HG03432 (cell line): ENCODE data around the gene ATP5MG.
"Not testable (repeated sequence)": the region's sequence is repeated elsewhere in the genome, so short reads cannot be mapped to it uniquely, and the experiment has no call there.

Experiments
- ATAC-seq: cut with Tn5 transposase; IDR thresholded peaks from one replicate; pipeline ENCODE4 v1.9.1; 2021; ENCODE audit warnings: mild to moderate bottlenecking, moderate library complexity; ENCODE audit not compliant: unreplicated experiment

The ATP5MG gene

DNA sequence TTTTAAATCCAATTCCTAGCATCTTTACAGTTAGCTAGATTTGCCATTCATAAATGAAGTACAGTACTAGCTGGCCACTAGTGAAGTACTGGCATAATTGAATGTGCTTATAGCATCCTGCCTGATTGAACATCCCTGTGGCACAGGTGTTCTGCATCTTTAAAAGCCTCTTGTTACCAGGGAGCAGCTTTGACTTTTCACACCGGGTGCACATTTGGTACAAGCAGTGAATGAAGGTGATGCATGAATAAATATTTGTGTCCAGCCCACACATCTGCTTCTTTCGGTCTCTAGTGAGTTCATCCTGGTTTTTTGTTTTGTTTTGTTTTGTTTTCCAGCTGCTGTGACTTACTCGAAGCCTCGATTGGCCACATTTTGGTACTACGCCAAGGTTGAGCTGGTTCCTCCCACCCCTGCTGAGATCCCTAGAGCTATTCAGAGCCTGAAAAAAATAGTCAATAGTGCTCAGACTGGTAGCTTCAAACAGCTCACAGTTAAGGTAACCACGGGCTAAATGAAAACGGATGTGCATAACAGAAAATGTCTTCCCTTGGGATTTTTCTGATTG, 5.3 kb downstream of the ATP5MG start:
- ATAC-seq = no peak

DNA sequence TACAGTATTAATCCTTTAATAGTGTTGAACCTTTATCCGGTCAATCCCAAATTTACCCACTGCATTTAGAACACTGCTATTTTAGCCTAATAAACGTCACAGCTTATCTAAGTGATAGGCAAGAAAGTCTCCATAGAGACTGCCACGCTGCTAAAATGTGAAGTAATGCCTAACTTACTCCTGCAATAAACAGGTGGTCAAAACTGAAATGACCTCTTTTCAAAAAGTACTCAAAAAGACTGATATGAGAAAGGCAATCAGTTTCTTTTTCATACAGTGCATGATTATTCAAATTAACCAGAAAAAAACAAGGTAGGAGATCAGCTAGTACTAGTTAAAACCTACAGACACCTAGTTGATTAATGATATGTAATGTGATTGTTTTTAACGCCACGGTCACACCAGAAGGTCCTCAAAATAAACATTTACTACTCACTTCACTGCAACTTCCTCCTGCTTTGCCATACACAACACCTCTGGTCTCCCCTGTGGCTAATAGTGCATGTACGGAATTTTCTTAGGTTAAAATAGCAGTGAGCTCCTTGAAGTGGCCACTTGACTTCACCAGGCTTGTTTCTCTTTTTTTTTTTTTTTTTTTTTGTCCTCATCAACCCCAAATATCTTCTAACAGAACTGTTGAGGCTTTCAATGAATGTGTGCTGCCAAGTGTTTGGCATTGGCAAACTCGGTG, 8.8 kb downstream of the ATP5MG start:
- no peak for ATAC-seq

DNA sequence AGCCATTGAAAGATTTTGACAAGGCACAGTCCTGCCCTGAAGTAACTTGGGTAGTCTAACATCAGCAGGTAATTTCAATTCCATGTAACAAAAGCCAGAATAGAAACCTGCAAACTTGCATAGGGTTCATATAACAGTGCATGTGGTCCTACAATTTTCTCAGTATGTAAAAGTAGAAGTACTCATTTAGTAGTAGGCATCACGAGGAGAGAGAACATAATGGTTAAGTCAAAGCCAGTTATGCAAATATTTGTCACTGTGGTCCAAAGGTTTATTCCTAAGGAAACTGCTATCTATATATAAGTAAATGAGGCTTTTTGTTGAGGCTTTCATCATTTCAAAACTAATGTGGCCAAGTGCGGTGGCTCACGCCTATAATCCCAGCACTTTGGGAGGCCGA, 10.1 kb downstream of the ATP5MG start:
- no peak for ATAC-seq

DNA sequence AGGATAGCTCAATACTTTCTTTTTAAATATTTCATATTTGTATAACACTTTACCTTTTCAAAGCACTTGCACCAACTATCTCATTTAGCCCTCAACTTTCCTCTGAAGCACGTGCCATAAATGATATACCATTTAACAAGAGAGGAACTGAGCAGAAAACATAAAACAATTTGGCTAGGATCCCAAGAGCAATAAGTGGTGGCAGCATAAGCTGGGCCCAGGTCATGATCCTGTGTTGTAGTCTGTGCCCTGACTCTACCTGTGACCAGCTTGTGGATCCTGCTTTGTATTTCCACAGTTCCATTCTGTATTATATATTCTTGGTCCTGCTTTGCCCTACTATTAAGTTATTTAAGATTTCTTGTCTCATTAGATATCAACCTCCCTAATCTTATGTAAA, 11.5 kb downstream of the ATP5MG start:
- no peak for ATAC-seq

DNA sequence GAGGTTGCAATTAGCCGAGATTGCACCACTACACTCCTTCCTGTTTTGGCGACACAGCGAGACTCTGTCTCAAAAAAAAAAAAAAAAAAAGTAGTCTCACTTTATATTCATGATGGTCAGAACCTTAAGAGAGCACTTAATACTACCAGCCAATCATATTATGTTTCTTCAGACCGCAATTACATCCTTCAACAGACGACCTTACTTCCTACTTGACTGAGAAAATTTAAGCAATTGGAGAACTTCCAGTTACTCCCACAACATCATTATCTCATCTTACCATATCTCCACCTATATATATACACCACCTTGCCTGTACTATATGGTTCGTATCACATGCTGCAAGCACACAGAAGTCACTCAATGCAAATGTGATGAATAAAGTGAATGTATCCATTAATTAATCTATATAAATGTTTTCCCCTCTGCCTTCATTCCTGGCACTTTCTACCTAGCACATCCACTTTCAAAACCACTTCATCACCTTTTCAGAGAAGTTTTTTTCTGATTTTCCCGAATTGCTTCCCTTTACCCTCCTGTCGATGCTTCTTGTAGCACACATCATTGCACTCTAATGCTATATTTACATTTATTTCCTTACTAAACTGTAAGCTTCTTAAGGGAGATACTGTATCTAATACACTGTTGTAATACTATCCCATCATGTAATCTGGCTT, 13.8 kb downstream of the ATP5MG start:
- ATAC-seq = no peak

DNA sequence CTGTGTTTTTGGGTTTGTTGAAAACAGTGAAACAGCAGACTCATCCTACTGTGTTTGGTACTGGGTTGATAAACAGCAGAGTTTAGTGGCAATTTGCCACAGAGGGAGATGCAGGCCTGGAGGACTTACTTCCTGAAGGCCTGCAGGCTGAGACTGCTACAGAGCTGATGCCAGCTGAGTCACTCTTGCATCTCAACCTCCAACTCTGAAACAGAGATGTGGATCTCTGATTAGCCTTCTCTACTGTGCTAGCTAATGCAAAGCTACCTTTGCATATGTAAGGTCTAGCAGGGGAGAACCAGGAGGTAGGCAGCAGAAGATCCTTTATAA, 14.3 kb downstream of the ATP5MG start:
- ATAC-seq = no peak

DNA sequence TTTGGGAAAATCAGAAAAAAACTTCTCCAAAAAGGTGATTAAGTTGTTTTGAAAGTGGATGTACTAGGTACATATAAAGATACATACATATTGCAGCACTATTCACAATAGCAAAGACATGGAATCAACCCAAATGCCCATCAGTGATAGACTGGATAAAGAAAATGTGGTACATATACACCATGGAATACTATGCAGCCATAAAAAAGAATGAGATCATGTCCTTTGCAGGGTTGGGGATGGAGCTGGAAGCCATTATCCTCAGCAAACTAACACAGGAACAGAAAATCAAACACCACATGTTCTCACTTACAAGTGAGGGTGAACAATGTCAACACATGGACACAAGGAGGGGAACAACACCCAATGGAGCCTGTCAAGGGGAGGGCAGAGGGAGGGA, 15.5 kb downstream of the ATP5MG start:
- ATAC-seq = not testable (repeated sequence)

DNA sequence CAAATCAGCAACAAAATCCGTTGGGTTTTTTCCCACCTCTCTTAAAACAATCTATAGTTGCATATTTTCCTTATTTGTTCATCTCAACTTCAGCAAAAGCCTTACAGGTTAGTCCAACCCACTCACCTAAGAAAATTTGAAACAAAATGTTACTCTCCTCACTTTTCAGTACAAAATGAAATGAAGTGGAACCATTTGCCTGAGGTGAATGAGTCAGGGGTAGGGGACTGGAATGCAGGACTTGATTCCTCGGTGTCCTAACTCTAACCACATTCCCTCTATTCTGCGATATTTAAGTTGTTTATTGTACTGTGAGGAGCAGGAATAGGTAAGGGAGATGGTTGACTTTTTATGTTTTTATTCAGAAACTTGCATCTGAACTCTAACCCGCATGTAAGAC, 16.4 kb downstream of the ATP5MG start:
- no peak for ATAC-seq

DNA sequence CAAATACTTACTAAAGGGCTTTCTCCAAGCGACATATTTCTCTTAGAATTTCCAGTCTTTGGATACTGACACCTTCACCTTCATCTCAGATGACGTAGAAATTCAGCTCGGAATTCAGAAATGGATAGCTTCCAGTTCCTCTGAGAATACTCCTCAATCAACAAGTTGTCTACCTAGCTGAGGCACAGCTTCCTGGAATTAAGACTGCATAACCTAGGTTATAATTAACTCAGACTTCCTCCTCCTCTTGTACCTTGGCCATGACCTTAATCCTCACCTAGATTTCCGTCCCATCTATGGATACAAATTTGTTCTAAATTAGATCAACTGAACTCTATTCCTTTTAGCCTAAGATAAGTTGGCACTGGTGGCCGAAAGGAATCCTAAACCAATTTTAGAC, 17.4 kb downstream of the ATP5MG start:
- no peak for ATAC-seq

DNA sequence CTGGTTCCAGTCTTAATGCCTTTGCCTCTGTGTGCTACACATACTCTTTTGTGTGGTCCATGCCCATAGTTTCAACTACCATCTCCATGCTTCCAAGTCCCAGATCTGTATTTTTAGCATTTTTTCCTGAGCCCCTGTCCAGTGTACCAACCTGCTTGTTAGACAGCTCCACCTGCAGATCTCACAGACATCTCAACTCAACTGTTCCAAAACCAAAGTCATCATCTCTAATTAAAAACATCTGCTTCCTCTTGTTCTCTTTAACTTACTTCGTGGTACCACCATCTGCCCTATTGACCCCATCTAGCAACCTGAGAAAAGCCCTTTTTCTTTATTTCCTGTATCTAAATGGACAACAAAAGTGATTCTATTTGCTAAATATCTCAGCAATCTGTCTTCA, 26.3 kb downstream of the ATP5MG start:
- no peak for ATAC-seq

DNA sequence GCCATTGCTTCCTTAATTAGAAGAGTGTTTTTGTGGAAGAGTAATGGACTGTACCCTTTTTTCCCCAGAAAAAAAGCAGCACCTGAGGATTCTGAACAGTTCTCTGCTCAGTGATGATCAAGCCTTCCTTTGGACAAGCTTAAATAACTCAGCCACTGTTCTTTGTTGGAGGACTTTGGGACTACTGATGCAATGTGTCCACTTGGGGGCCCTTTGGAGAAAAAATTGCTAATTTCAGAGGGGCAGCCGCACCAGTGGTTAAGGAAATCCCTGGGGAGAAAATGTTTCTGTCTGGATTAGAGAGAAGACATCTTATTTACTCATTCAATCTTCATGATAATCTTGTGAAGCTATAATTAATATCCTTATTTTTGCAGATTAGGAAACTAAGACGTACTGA, 29.6 kb downstream of the ATP5MG start:
- ATAC-seq = no peak

DNA sequence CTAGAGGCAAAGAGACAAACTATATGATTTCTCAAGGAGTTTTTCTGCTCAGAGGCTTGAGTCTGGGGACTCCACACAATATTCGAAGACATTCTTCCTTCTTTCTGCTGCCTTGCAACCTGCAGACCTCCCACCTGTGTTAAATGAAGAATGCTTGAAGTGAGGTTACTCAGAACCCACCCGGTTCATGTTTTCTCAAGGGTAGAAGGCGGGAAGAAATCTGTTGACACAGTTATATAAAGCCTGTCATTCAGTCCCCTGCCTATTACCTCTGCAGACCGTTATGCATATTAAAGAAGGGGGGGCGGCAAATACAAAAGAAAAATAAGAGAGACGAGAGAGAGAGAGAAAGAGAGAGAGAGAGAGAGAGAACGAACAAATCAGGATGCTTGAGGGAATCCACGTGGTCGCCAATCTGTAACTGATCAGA, 32.7 kb downstream of the ATP5MG start:
- ATAC-seq = no peak

DNA sequence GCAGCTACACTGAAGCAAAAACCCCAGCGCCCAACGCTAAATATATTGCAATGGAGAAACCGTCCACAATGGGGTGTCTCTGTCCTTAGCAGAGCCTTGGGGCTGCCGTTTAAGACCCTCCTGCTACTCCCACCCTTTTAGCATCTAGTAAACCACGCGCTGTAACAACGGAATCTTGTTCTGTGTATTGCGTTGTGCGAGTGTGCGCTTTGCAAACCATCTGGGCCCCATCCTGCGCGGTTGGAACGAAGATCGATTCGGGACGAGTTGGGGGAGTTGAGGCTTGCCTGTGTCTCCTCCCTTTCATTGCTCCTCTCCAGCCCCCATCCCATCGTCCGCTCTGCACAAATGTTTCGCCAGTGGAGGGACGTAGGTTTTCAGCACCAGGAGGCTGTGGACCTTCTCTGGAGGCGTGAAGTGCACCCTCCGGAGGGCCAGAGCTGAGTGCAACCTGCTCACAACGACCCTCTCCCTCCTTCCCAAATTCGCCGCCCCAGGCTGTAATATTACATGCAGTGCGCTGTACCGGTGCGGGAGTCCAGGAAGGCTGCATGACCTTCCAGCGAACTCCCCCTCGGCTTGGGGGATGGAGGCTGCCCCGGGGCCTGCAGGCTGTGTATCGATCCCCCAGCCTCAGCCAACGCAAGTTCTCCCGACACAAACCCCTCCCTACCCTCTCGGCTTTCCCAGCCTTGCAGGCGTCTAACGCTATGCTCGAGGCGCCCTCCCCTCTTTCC, 33.3 kb downstream of the ATP5MG start:
- no peak for ATAC-seq

DNA sequence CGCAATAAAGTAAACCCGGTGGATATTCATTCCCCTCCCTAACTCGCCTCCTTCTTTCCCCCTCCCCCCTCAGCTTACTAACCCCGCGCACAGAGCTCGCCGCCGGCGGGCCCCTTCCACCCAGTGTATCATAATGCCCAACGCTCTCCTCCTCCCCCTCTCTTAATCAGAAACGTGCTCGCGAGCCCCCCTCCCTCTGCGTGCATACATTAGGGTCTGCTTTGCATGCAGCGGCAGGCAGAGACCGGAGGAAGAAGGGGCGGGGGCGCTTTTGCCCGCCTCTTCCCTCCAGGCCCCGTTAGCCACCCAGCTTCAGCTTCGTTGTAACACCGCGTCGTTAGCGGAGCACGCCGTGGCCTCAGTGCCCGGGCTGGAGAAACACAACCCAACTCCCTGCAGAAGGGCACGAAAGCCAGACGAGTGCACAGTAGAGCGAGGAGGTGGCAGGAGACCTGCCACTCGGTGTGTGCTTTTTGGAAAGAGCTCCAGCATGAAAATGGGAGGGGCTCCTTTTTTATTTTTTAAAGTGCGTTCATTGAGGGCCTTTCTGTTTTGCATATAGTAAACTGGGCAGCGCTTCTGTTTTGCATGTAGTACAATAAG, 34.0 kb downstream of the ATP5MG start:
- ATAC-seq = peak; percentile 25

DNA sequence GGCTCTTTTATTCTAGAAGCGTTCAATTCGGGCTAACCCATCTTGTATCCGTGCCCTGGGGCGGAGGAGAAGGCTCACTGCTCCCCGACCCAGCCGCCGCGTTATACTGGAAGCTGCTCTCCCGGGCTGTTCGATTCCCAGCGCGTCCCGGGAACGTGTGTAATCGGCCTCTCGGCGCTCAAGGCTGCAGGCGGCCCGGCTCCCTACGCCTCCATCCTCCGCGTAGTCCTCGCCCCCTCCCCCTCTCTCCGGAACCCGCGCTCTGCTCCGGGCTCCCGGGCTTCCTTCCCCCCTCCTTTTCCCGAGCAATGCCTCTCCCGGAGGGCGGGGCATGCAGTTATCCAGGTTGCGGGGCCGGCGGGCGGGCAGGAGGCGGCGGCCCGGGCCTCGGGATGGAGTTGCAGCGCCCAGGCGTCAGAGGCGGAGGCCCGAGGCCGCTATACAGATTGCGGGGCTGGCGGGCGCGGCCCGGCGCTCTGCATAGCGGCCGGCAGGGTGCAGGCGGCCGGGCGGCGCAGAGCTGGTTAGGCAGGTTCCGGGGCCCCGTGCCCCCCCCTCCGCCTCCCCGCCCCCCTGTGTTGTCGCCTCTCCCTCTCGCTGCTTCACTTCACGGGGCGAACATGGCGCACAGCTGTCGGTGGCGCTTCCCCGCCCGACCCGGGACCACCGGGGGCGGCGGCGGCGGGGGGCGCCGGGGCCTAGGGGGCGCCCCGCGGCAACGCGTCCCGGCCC, 34.7 kb downstream of the ATP5MG start, which contains the start of gene KMT2A:
KMT2A (plus strand) TSS at position 600 of the 732 bp plus-strand sequence; CDS start at position 621, 21 bp downstream.
- ATAC-seq = peak; percentile 60

DNA sequence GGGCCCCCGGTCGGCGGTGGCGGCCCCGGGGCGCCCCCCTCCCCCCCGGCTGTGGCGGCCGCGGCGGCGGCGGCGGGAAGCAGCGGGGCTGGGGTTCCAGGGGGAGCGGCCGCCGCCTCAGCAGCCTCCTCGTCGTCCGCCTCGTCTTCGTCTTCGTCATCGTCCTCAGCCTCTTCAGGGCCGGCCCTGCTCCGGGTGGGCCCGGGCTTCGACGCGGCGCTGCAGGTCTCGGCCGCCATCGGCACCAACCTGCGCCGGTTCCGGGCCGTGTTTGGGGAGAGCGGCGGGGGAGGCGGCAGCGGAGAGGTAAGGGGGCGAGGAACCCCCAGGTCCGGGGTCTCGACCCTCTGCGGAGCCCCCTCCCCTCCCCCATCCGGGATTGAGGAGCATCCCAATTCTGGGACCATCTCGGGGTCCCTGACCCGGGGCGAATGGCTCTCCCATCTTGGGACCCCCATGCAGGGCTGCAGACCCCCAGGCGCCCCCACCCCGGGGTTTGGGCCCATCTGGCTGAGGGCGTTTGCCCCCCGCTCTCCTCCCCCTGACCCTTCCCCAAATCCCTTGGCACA, 35.3 kb downstream of the ATP5MG start:
- peak; percentile 18 for ATAC-seq

DNA sequence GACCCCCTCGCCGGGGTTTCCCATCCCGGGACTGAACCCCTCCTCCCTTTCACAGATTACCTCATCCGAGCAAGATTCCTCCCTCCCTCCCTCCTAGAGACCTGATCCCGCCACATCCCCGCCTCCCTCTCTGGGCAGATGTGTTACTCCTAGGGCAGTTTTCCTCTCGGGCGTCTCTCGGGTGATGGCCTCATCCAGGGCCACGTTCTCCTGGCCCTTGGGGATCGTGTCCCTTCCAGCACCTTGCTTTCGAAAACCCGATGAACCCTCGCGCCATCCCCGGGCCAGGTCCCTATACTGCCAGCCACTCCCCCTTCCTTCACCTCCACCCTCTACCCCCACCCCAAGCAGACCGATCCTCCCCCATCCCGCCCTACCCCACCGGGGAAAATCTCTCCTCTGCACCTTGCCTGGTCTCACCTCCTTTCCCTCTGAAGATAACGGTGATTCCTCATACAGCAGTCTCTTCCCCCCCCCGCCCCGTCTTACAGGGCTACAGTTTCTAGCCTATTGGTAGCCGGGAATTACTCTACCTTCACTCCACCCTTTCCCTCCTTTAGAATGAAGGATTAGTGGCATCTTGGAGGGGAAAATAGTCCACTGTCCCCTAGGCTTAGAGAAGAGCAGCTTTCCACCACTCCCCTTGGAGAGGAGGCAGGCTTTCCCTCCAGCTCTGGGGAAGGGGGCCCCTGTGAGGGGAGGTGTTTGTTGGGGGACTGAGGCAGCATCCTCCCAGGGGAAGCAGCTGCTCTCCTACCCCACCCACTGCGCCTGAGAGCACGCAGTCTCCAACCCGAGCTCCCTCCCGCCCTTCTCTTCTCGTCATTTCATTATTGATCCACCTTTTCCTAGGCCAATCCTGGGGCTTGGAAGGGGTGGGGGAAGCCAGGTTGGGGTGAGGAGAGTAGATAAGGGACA, 36.1 kb downstream of the ATP5MG start:
- ATAC-seq = no peak

DNA sequence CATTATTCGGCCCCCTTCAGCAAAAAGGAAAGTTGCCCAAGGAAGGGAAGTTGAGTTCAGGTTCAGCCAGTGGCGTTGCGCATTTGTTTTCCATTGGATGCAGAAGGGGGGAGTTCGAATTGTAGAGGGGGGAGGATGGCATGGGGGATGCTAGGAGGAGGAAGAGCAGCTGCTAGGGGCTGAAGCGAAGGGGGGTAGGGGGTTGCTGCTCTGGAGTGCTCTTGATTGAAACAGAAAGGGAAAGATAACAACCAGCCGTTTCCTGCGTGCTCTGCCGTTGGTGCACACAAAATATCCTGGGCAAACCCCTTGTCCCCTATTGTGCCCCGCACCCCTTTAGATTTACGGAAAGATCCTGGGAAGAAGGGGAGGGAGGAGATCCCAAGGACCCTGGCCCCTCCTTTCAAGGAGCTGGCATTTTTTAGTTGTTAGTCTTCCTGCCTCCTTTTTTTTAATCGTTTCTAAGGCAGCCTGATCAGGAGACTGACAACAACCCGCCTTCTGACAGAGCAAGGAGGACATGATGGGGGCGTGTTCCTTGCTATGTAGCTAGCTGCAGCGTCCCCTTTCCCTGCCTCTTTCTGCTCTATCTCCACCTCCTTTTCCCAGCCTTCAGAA, 37.0 kb downstream of the ATP5MG start:
- ATAC-seq = peak; percentile 20

DNA sequence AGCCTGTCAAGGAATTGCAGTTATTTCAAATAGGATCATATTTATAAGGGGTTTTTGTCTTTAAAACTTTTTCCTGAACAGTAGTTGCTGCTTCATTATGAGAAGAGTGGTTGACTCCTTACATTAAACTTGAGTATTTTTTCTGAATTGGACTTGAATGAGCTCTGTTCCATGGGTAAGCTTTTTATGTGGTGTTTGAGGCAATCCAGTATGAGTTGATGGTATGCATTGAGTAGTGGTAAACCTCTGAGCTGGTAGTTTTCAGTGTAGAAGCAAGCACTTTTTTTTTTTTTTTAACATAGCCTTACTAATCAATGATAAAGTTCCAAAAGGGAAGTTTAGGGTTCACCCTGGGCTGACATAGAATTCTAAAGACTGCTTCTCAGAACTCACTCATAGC, 38.2 kb downstream of the ATP5MG start:
- ATAC-seq = no peak
